ENCODE results near the gene PAX5.

The PAX5 gene

GRCh38 chr9:36793277-36793676 is 240.8 kb downstream of the PAX5 start:
- DNase-seq: peak; percentile 4

GRCh38 chr9:36791222-36791950 is 242.7 kb downstream of the PAX5 start:
- DNase-seq: no peak

- no peak for DNase-seq
These were observed 244.2 kb downstream of the PAX5 start for GRCh38 chr9:36789886-36790285.

GRCh38 chr9:36788534-36788933 is 245.5 kb downstream of the PAX5 start:
- no peak for DNase-seq

GRCh38 chr9:36787709-36788108 is 246.4 kb downstream of the PAX5 start:
- DNase-seq: no peak

Measured in stimulated activated CD4-positive, alpha-beta T cell treated with anti-CD3 and anti-CD28 coated beads, Interleukin-1b, Interleukin-23, amount 100 ng/mL, for 48 hours (primary cell).